Activated CD4-positive, alpha-beta memory T cell treated with anti-CD3 and anti-CD28 coated beads, Interleukin-2, amount 10 ng/mL, durations not matched to agents 7 days and 5 days (primary cell): Measurements from ENCODE around the gene LMAN2L. TPM values are rescaled to one million over a fixed set of nuclear protein-coding genes. Genes with fewer than 3 reads are reported as not detected.
"Not testable (repeated sequence)": the region's sequence is repeated elsewhere in the genome, so short reads cannot be mapped to it uniquely, and the experiment has no call there.

Experiments used
- CTCF ChIA-PET: fragments of 350-600 bp; sonication (Branson Sonifier 250); formaldehyde crosslinking; loops from one replicate; lab custom pipeline; 2021; ENCODE audit warnings: antibody characterized with exemption, inconsistent platforms; lab: Charles Lee
- POLR2A ChIA-PET: fragments of 350-600 bp; sonication (Branson Sonifier 250); formaldehyde crosslinking; loops from one replicate; lab custom pipeline; 2021; ENCODE audit warnings: antibody characterized with exemption; lab: Charles Lee
- DNase-seq: peaks from one replicate; pipeline ENCODE4 v3.0.0-alpha.2; 2020
- H3K27ac Mint-ChIP-seq: one replicate; pipeline ENCODE4 v1.8.0; 2021; ENCODE audit warnings: mild to moderate bottlenecking, mixed read lengths
- H3K27me3 Mint-ChIP-seq: one replicate; pipeline ENCODE4 v1.8.0; 2021; ENCODE audit warnings: mixed read lengths
- H3K36me3 Mint-ChIP-seq: one replicate; pipeline ENCODE4 v1.8.0; 2021; ENCODE audit warnings: low read depth, mixed read lengths
- H3K4me1 Mint-ChIP-seq: one replicate; pipeline ENCODE4 v1.8.0; 2021; ENCODE audit warnings: mixed read lengths
- H3K4me3 Mint-ChIP-seq: one replicate; pipeline ENCODE4 v1.8.0; 2021; ENCODE audit warnings: mild to moderate bottlenecking, mixed read lengths
- H3K9me3 Mint-ChIP-seq: one replicate; pipeline ENCODE4 v1.8.0; 2021; ENCODE audit warnings: mixed read lengths
- total RNA-seq, 2 experiments: library from RNA; stranded (reverse); gene quantifications; one replicate each; pipeline ENCODE4 v1.2.3, GENCODE V29; 2021

The LMAN2L gene
- total RNA-seq, 2 experiments from 2014 or later, result 10.8 to 12.2 TPM

GRCh38 chr2:96687266-96687665 is 52.6 kb downstream of the LMAN2L start:
- DNase-seq, result no peak
- Mint-ChIP-seq H3K36me3 (no peaks in the 10 kb centered on the region), H3K9me3 (no peaks in the 10 kb centered on the region), H3K4me1 (no peaks in the 10 kb centered on the region), H3K27ac (no peak overlapping the region), H3K27me3 (no peaks in the 10 kb centered on the region), H3K4me3 (no peak overlapping the region)
- CTCF ChIA-PET, result no interaction called here
- POLR2A ChIA-PET, result no interaction called here

GRCh38 chr2:96685577-96686459 is 54.0 kb downstream of the LMAN2L start:
- no peaks in the 10 kb centered on the region for H3K4me1 Mint-ChIP-seq
- DNase-seq, result no peak
- H3K27me3 Mint-ChIP-seq, result no peaks in the 10 kb centered on the region
- no peak overlapping the region for H3K27ac Mint-ChIP-seq
- H3K36me3 Mint-ChIP-seq, result no peaks in the 10 kb centered on the region
- ChIA-PET POLR2A (no interaction called here), CTCF (no interaction called here)
- H3K4me3 Mint-ChIP-seq, result no peak overlapping the region
- no peaks in the 10 kb centered on the region for H3K9me3 Mint-ChIP-seq

GRCh38 chr2:96684883-96685576 is 54.8 kb downstream of the LMAN2L start:
- H3K4me1 Mint-ChIP-seq, result no peaks in the 10 kb centered on the region
- DNase-seq, result no peak
- H3K4me3 Mint-ChIP-seq, result no peak overlapping the region
- POLR2A ChIA-PET, result no interaction called here
- peaks cover 7% of the 10 kb centered on the region for H3K27me3 Mint-ChIP-seq
- H3K36me3 Mint-ChIP-seq, result no peaks in the 10 kb centered on the region
- CTCF ChIA-PET, result no interaction called here
- H3K27ac Mint-ChIP-seq, result no peak overlapping the region
- H3K9me3 Mint-ChIP-seq, result no peaks in the 10 kb centered on the region

GRCh38 chr2:96683972-96684820 is 55.7 kb downstream of the LMAN2L start:
- no peak for DNase-seq

GRCh38 chr2:96683307-96683706 is 56.6 kb downstream of the LMAN2L start:
- H3K27ac Mint-ChIP-seq, result no peak overlapping the region
- POLR2A ChIA-PET, result no interaction called here
- H3K36me3 Mint-ChIP-seq, result no peaks in the 10 kb centered on the region
- CTCF ChIA-PET, result no interaction called here
- no peak for DNase-seq
- no peak overlapping the region for H3K4me3 Mint-ChIP-seq
- no peaks in the 10 kb centered on the region for H3K4me1 Mint-ChIP-seq
- H3K9me3 Mint-ChIP-seq, result no peaks in the 10 kb centered on the region
- peaks cover 13% of the 10 kb centered on the region for H3K27me3 Mint-ChIP-seq

More at GRCh38 chr2:96683972-96684820, 55.7 kb downstream of the LMAN2L start:
- Mint-ChIP-seq H3K27ac (no peak overlapping the region), H3K9me3 (no peaks in the 10 kb centered on the region), H3K36me3 (no peaks in the 10 kb centered on the region), H3K4me1 (no peaks in the 10 kb centered on the region), H3K4me3 (no peak overlapping the region), H3K27me3 (peaks cover 13% of the 10 kb centered on the region)
- CTCF ChIA-PET, result no interaction called here
- POLR2A ChIA-PET, result no interaction called here

GRCh38 chr2:96681540-96681939 is 58.3 kb downstream of the LMAN2L start:
- Mint-ChIP-seq H3K27ac (no peak overlapping the region), H3K27me3 (peaks cover 13% of the 10 kb centered on the region), H3K4me3 (no peak overlapping the region), H3K36me3 (no peaks in the 10 kb centered on the region), H3K9me3 (no peaks in the 10 kb centered on the region), H3K4me1 (no peaks in the 10 kb centered on the region)
- DNase-seq, result no peak
- POLR2A ChIA-PET, result no interaction called here
- CTCF ChIA-PET, result no interaction called here

GRCh38 chr2:96680561-96681141 is 59.2 kb downstream of the LMAN2L start:
- DNase-seq, result no peak
- Mint-ChIP-seq H3K36me3 (no peaks in the 10 kb centered on the region), H3K27ac (no peak overlapping the region), H3K9me3 (no peaks in the 10 kb centered on the region), H3K27me3 (peaks cover 13% of the 10 kb centered on the region), H3K4me1 (no peaks in the 10 kb centered on the region), H3K4me3 (no peak overlapping the region)
- ChIA-PET CTCF (no interaction called here), POLR2A (no interaction called here)

- Mint-ChIP-seq H3K4me3 (no peak overlapping the region), H3K27ac (no peak overlapping the region), H3K4me1 (no peaks in the 10 kb centered on the region), H3K27me3 (peaks cover 13% of the 10 kb centered on the region), H3K9me3 (no peaks in the 10 kb centered on the region), H3K36me3 (no peaks in the 10 kb centered on the region)
- ChIA-PET CTCF (no interaction called here), POLR2A (no interaction called here)
- no peak for DNase-seq
Observed at GRCh38 chr2:96679848-96680247, 60.0 kb downstream of the LMAN2L start.

GRCh38 chr2:96669539-96670215 is 70.2 kb downstream of the LMAN2L start:
- no peak for DNase-seq
- Mint-ChIP-seq H3K27me3 (peaks cover 8% of the 10 kb centered on the region), H3K9me3 (no peaks in the 10 kb centered on the region), H3K27ac (no peak overlapping the region), H3K4me1 (no peaks in the 10 kb centered on the region), H3K36me3 (no peaks in the 10 kb centered on the region), H3K4me3 (no peak overlapping the region)
- CTCF ChIA-PET, result no interaction called here
- POLR2A ChIA-PET, result no interaction called here

- CTCF ChIA-PET, result no interaction called here
- POLR2A ChIA-PET, result no interaction called here
- Mint-ChIP-seq H3K4me3 (no peak overlapping the region), H3K4me1 (no peaks in the 10 kb centered on the region), H3K9me3 (no peaks in the 10 kb centered on the region), H3K27me3 (peaks cover 9% of the 10 kb centered on the region), H3K36me3 (no peaks in the 10 kb centered on the region), H3K27ac (no peak overlapping the region)
- no peak for DNase-seq
Observed at GRCh38 chr2:96668771-96669170, 71.1 kb downstream of the LMAN2L start.

- H3K27me3 Mint-ChIP-seq, H3K9me3 Mint-ChIP-seq, POLR2A ChIA-PET, H3K4me3 Mint-ChIP-seq, DNase-seq, H3K27ac Mint-ChIP-seq, H3K4me1 Mint-ChIP-seq, H3K36me3 Mint-ChIP-seq: not testable (repeated sequence)
- CTCF ChIA-PET, result interaction anchor here (0.6 kb wide), 1 partner anchor 99 kb away, joined by 3 read pairs; no protein-coding TSS in a partner anchor
Observed at GRCh38 chr2:96665717-96666116, 74.1 kb downstream of the LMAN2L start.

GRCh38 chr2:96665083-96665569 is 74.7 kb downstream of the LMAN2L start:
- H3K9me3 Mint-ChIP-seq, result no peaks in the 10 kb centered on the region
- H3K27me3 Mint-ChIP-seq, result peaks cover 6% of the 10 kb centered on the region
- H3K27ac Mint-ChIP-seq, result no peak overlapping the region
- DNase-seq, result no peak
- H3K4me3 Mint-ChIP-seq, result no peak overlapping the region
- ChIA-PET POLR2A (no interaction called here), CTCF (no interaction called here)
- H3K4me1 Mint-ChIP-seq, result no peaks in the 10 kb centered on the region
- H3K36me3 Mint-ChIP-seq, result no peaks in the 10 kb centered on the region
